DMS53 treated with DMSO at 0.1 percent for 48 hours (cell line): ENCODE results near the gene ZNF416.

Experiments
- DNase-seq: peaks from one replicate; lab custom pipeline; 2025; ENCODE audit not compliant: unreplicated experiment; lab: John Stamatoyannopoulos, UW

Gene ZNF416

GRCh38 chr19:57559404-57560025 is 19.2 kb downstream of the ZNF416 start, which contains the start of gene ZNF550:
Gene ZNF550, minus strand, starts transcription at chr19:57559863. Its CDS starts 181 bp downstream, at chr19:57559682.
- peak; percentile 78 for DNase-seq

DNA sequence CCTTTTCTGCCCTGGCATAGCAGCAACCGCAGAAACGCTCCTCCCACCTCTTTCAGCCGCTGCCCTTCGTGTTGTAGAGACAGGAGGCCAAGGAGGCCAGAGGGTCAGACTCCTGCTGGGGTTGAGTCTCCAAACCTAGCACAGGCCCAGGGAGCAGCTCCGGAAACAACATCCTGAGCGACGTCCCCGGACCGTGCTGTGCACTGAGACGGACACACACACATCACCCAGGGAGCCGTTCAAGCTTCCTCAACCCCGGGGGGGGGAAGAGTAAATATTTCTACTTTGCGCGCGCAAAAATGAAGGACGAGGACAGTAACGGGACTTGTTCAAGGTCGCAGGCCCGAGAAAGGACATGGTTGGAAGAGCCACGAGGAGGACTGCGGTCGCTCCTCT is 19.7 kb downstream of the ZNF416 start:
- no peak for DNase-seq

GRCh38 chr19:57558525-57558924 is 20.2 kb downstream of the ZNF416 start:
- DNase-seq, result no peak

DNA sequence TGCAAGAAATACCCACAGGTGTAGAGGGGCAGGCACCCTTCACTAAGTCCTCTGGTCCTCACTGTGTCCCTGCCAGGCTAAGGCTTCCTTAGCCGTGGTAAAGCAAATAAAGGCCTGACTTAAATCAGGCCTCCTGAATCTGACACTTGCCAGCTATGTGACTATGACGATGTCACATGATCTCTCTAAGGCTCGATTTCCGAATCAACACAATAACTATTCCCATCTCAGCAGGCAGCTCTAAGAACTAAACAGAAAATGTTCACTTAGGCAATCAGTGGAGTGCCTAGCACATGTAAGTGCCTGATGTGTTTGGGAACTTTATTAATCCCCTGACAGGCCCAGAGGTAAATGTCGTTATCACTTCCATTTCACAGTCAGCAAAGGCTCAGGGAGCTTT is 21.1 kb downstream of the ZNF416 start:
- DNase-seq, result no peak

DNA sequence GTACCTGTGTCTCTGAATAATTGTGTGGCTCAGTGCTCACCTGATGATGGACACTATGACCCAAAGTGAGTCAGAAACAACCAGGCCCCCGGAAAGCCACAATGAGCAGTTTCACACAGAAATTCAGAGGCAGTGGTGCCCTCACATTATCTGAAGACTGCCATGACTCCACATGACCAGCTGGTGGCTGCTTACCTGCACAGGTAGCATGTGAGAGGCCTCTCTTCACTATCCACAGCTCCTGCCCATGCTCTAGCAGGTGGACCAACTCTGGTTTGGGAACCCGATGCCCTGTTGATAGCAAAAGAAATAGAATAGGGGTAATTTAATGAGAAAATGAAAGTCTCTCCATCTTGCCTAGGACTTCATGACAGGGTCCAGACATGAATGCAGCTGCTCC is 26.3 kb downstream of the ZNF416 start:
- DNase-seq, result no peak

GRCh38 chr19:57546513-57546912 is 32.2 kb downstream of the ZNF416 start:
- no peak for DNase-seq

GRCh38 chr19:57537953-57538547 is 40.7 kb downstream of the ZNF416 start:
- DNase-seq, result no peak

DNA sequence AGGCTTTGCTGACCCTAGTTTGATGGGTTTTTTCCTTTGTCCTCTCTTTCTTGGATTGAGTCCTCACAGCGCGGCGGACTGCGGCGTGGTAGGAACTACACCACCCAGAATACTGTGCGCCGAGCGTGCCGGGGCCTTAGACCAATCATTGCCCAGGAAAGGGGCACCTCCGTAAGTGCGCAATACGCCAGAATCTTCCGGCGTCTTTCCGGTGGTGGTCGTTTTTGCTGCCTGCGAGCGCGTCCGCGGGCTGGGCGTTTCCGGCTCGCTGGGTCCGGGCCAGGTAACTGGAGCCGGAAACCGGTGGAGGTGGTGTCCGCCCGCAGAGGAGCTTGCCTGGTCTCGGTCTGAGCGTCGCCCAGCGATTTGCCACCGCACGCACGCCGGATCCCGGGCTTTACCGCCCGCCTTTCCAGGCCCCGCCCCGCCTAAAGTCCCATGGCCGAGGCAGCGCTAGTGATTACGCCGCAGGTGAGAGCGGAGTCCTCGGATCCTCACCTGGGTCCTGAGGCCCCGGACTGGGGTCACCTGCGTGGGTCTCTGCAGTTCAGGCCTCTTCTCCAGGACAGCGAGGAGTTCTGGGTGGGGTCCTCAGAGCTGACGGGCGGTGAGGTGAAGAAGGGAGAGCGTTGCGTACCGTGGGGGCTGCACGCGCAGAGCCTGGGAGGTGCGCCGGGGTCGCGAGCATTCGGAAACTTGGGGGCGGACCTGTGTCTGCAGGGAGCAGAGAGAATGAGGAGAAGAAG is 51.4 kb downstream of the ZNF416 start, which contains the start of gene ZNF549:
TSS of gene ZNF549 (plus strand) at position 221 of the 746 bp plus-strand sequence. CDS start at position 439, 218 bp downstream.
- DNase-seq, result peak; percentile 92
